SK-N-MC (cell line): ENCODE measurements around the gene LTBP1.

Source experiments
- EZH2 ChIP-seq: fragments of 200-600 bp; sonication (generic); IDR thresholded peaks from one replicate; pipeline ENCODE4 v1.6.1; 2017; ENCODE audit warnings: antibody characterized with exemption
- POLR2AphosphoS5 ChIP-seq: IDR thresholded peaks from 2 replicates; pipeline ENCODE4 v1.6.1; 2012; ENCODE audit warnings: mild to moderate bottlenecking, low read depth, low read length, borderline replicate concordance

DNA sequence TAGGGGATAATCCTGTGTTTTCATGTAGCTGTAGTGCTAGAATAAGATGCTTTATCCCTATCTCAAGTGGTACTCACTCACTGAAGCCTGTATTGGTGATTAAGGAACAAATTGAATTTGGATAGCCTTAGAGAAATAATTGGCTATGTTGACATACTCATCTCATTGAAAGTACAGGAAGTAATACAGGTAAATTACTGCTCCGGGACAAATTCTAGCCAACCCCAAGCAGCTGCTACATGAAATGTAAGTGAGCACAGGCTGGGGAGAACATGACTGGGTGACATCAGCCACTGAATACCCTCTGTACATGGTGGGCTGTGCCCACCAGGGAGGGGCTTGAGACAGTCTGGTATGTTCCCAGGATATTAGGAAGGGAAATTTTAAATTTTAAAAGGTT is 341.3 kb downstream of the LTBP1 start:
- TF ChIP-seq EZH2 = no peak
- TF ChIP-seq POLR2AphosphoS5 = no peak
